Ascending aorta (tissue), 2 donors: Measurements from ENCODE around the gene UPK1A. TPM values are rescaled to one million over a fixed set of nuclear protein-coding genes. Genes with fewer than 3 reads are reported as not detected.

Experiments
- DNase-seq, 2 donors: peaks; one replicate each; pipeline ENCODE4 v3.0.0-alpha.2; 2019; ENCODE audit warnings: low spot score in 2 of 2
- H3K27ac ChIP-seq, 2 donors: fragments of 200-600 bp; sonication (generic); one replicate each; pipeline ENCODE4 v1.5.1; 2016 to 2017; ENCODE audit warnings: mild to moderate bottlenecking in 1 of 2
- H3K27me3 ChIP-seq: fragments of 200-600 bp; sonication (generic); one replicate; pipeline ENCODE4 v1.5.1; 2017
- H3K36me3 ChIP-seq, 2 donors: fragments of 200-600 bp; sonication (generic); one replicate each; pipeline ENCODE4 v1.5.1; 2016
- H3K4me1 ChIP-seq, 2 donors: fragments of 200-600 bp; sonication (generic); one replicate each; pipeline ENCODE4 v1.5.1; 2016 to 2017; ENCODE audit warnings: mild to moderate bottlenecking in 1 of 2
- H3K4me3 ChIP-seq, 2 donors: fragments of 200-600 bp; sonication (generic); one replicate each; pipeline ENCODE4 v1.5.1; 2016 to 2017; ENCODE audit warnings: mild to moderate bottlenecking in 1 of 2
- H3K9me3 ChIP-seq, 2 donors: fragments of 200-600 bp; sonication (generic); one replicate each; pipeline ENCODE4 v1.5.1; 2016
- CTCF ChIP-seq, 3 experiments: fragments of 200-600 bp in 2 of 3; fragments of 450-650 bp in 1 of 3; sonication (generic) in 2 of 3; IDR thresholded peaks; one replicate each; pipeline ENCODE4 v1.5.1; 2016 to 2019; ENCODE audit warnings: antibody characterized with exemption in 3 of 3, mild to moderate bottlenecking in 1 of 3, moderate library complexity in 1 of 3
- intact Hi-C: fragments of 100-400 bp; cut with DNase I; formaldehyde crosslinking; loops from one replicate; pipeline ENCODE4 v1.15.1; 2023
- total RNA-seq: library from RNA; depleted of rRNA; stranded (reverse); fragments of >200 nt; gene quantifications from one replicate; pipeline ENCODE4 v1.1.0, GENCODE V29; 2016

Gene UPK1A
- total RNA-seq, 1 donor from 2014 or later, result not detected

- Histone ChIP-seq H3K36me3 (no peaks in the 10 kb centered on the region), H3K27ac (no peak overlapping the region), H3K27me3 (no peaks in the 10 kb centered on the region), H3K4me1 (peaks cover 2 to 3% of the 10 kb centered on the region in 2 donors), H3K4me3 (peak overlapping the region; percentile 64 to 65), H3K9me3 (no peaks in the 10 kb centered on the region)
- DNase-seq, result peak; percentile 94 to 98
- TF ChIP-seq CTCF (IDR thresholded peaks at IDR 0.05), result no peak
- intact Hi-C loops, result loop anchor here (1.0 to 5.0 kb wide), 5 partner anchors 15 to 75 kb away; partner anchors contain the start of genes ARHGAP33 and PROSER3
These were observed 36.1 kb downstream of the UPK1A start for GRCh38 chr19:35702223-35703012.

- intact Hi-C loops, result loop anchor here (2.0 to 5.0 kb wide), 2 partner anchors 59 to 74 kb away; partner anchors contain the start of gene ARHGAP33
These were observed 37.0 kb downstream of the UPK1A start for GRCh38 chr19:35703343-35703742.

GRCh38 chr19:35704218-35704617, 37.9 kb downstream of the UPK1A start, which contains the start of gene ZBTB32:
Gene ZBTB32, plus strand, starts transcription at chr19:35704558. Its CDS starts 10,069 bp downstream, at chr19:35714627.
- Histone ChIP-seq H3K4me1 (peaks cover 2 to 3% of the 10 kb centered on the region in 2 donors), H3K27me3 (no peaks in the 10 kb centered on the region), H3K27ac (no peak within 1 kb of the TSS), H3K36me3 (no peaks in the 10 kb centered on the region), H3K4me3 (no peak within 1 kb of the TSS), H3K9me3 (no peaks in the 10 kb centered on the region)
- TF ChIP-seq CTCF (IDR thresholded peaks at IDR 0.05), result no peak
- intact Hi-C loops, result loop anchor here (5.0 kb wide), 1 partner anchor 73 kb away; the partner anchor contains the start of gene ARHGAP33
- no peak for DNase-seq

More at GRCh38 chr19:35703343-35703742, 37.0 kb downstream of the UPK1A start:
- Histone ChIP-seq H3K36me3 (no peaks in the 10 kb centered on the region), H3K27ac (no peak overlapping the region), H3K27me3 (no peaks in the 10 kb centered on the region), H3K4me1 (peaks cover 2 to 3% of the 10 kb centered on the region in 2 donors), H3K9me3 (no peaks in the 10 kb centered on the region), H3K4me3 (peak overlapping the region in 1 of 2 donors; percentile 65)
- no peak for TF ChIP-seq CTCF (IDR thresholded peaks at IDR 0.05)
- DNase-seq, result no peak

GRCh38 chr19:35708391-35708790, 42.1 kb downstream of the UPK1A start:
- no peaks in the 10 kb centered on the region for H3K9me3 ChIP-seq

More at GRCh38 chr19:35708391-35708790, 42.1 kb downstream of the UPK1A start:
- no peak overlapping the region for H3K27ac ChIP-seq
- no peaks in the 10 kb centered on the region for H3K27me3 ChIP-seq
- TF ChIP-seq CTCF (IDR thresholded peaks at IDR 0.05), result no peak
- H3K4me1 ChIP-seq, result no peaks in the 10 kb centered on the region
- H3K36me3 ChIP-seq, result no peaks in the 10 kb centered on the region
- intact Hi-C loops, result no loop called here
- DNase-seq, result no peak
- no peak overlapping the region for H3K4me3 ChIP-seq
